Endothelial cell of umbilical vein (primary cell): ENCODE data around the gene SLC41A3. TPM values are rescaled to one million over a fixed set of nuclear protein-coding genes. Genes with fewer than 3 reads are reported as not detected.

Experiments used
- BruUV-seq: library from RNA; stranded (reverse); fragments of 400-500 nt; replicated peaks from 2 replicates; lab custom pipeline; 2021; lab: Mats Ljungman, UMichigan
- CTCF ChIA-PET: fragments of 300-600, 350-600 bp; sonication (Branson Sonifier 250); formaldehyde crosslinking; loops from one replicate; lab custom pipeline; 2021; ENCODE audit warnings: antibody characterized with exemption, inconsistent platforms; lab: Charles Lee
- POLR2A ChIA-PET: fragments of 300-600, 350-600 bp; sonication (Branson Sonifier 250); formaldehyde crosslinking; loops from one replicate; lab custom pipeline; 2021; ENCODE audit warnings: antibody characterized with exemption, inconsistent platforms; lab: Charles Lee
- DNase-seq: peaks from one replicate; pipeline ENCODE4 v3.0.0-alpha.2; 2011; ENCODE audit warnings: low read depth, low spot score
- FAIRE-seq: peaks from 2 replicates; lab custom pipeline; 2011; peaks lifted over from hg19 to GRCh38; lab: Jason Lieb, UNC
- H2AFZ ChIP-seq: 2 replicates; pipeline ENCODE4 v1.6.0; 2012; ENCODE audit warnings: low read depth, low read length, control low read depth, inconsistent platforms
- H3K27ac ChIP-seq: 2 replicates; pipeline ENCODE4 v1.5.1; 2011; ENCODE audit warnings: low read depth, mild to moderate bottlenecking, control low read depth, low read length, moderate library complexity; ENCODE audit not compliant: insufficient read depth
- H3K27me3 ChIP-seq, 2 experiments: 2 replicates each; pipeline versions ENCODE4 v1.6.0 to v1.6.1; 2011; ENCODE audit warnings: low read length in 2 of 2, mixed read lengths in 1 of 2; ENCODE audit not compliant: control insufficient read depth in 2 of 2, insufficient read depth in 2 of 2
- H3K36me3 ChIP-seq, 2 experiments: 2 replicates in 1 of 2; 3 replicates in 1 of 2; pipeline ENCODE4 v1.5.1; 2011; ENCODE audit warnings: low read length in 2 of 2, mild to moderate bottlenecking in 1 of 2, moderate library complexity in 1 of 2; ENCODE audit not compliant: control insufficient read depth in 2 of 2, insufficient read depth in 2 of 2; ENCODE audit errors: extremely low read depth in 1 of 2
- H3K4me1 ChIP-seq: 3 replicates; pipeline ENCODE4 v1.5.1; 2011; ENCODE audit warnings: mild to moderate bottlenecking, low read length; ENCODE audit not compliant: control insufficient read depth, insufficient read depth; ENCODE audit errors: extremely low read depth
- H3K4me2 ChIP-seq: 2 replicates; pipeline ENCODE4 v1.6.1; 2011; ENCODE audit warnings: low read length, control low read depth, mixed read lengths; ENCODE audit not compliant: insufficient read depth
- H3K4me3 ChIP-seq, 3 experiments: fragments of 200-600 bp in 1 of 3; sonication (generic), shearing (Covaris generic) in 1 of 3; replicated peaks in 1 of 3; 2 replicates each; pipeline ENCODE4 v1.5.1; 2011 to 2016; ENCODE audit warnings: control low read depth in 3 of 3, low read length in 3 of 3, mild to moderate bottlenecking in 2 of 3, inconsistent platforms in 1 of 3, low read depth in 1 of 3, moderate library complexity in 1 of 3; ENCODE audit not compliant: insufficient read depth in 1 of 3
- H3K79me2 ChIP-seq: 2 replicates; pipeline ENCODE4 v1.6.0; 2012; ENCODE audit warnings: low read length, inconsistent platforms; ENCODE audit not compliant: control insufficient read depth, insufficient read depth
- H3K9ac ChIP-seq: replicated peaks from 2 replicates; pipeline ENCODE3; 2011; ENCODE audit warnings: low read length, control low read depth; ENCODE audit not compliant: insufficient read depth; ENCODE audit errors: extremely low read depth
- H3K9me1 ChIP-seq: replicated peaks from 3 replicates; pipeline ENCODE4 v1.6.0; 2011; ENCODE audit warnings: mild to moderate bottlenecking, low read length; ENCODE audit not compliant: control insufficient read depth, insufficient read depth; ENCODE audit errors: extremely low read depth
- H3K9me3 ChIP-seq: replicated peaks from 2 replicates; pipeline ENCODE4 v1.5.1; 2012; ENCODE audit warnings: low read length, inconsistent platforms; ENCODE audit not compliant: control insufficient read depth, insufficient read depth
- H4K20me1 ChIP-seq: replicated peaks from 2 replicates; pipeline ENCODE3; 2011; ENCODE audit warnings: mild to moderate bottlenecking, low read length; ENCODE audit not compliant: control insufficient read depth, insufficient read depth; ENCODE audit errors: extremely low read depth
- CTCF ChIP-seq, 2 donors: IDR thresholded peaks; 1 replicate in 1 of 2; 2 replicates in 1 of 2; pipeline ENCODE4 v1.5.1; 2011; ENCODE audit warnings: low read length in 2 of 2, mild to moderate bottlenecking in 2 of 2, moderate library complexity in 2 of 2, control low read depth in 1 of 2, inconsistent platforms in 1 of 2, low read depth in 1 of 2; ENCODE audit not compliant: insufficient read depth in 1 of 2; ENCODE audit errors: extremely low read depth in 1 of 2
- EZH2 ChIP-seq: IDR thresholded peaks from 2 replicates; pipeline ENCODE4 v1.6.1; 2012; ENCODE audit warnings: borderline replicate concordance, low read depth, mild to moderate bottlenecking, moderate library complexity, low read length, inconsistent platforms; ENCODE audit not compliant: severe bottlenecking
- FOS ChIP-seq: IDR thresholded peaks from 2 replicates; pipeline ENCODE4 v1.6.1; 2011; ENCODE audit warnings: mild to moderate bottlenecking, low read length, moderate library complexity, borderline replicate concordance; ENCODE audit not compliant: insufficient read depth
- GATA2 ChIP-seq: IDR thresholded peaks from 2 replicates; pipeline ENCODE4 v1.7.0; 2011; ENCODE audit warnings: low read depth, mild to moderate bottlenecking, moderate library complexity, mixed read lengths, low read length; ENCODE audit not compliant: insufficient read length, insufficient read depth
- JUN ChIP-seq: IDR thresholded peaks from 2 replicates; pipeline ENCODE4 v1.6.1; 2011; ENCODE audit warnings: borderline replicate concordance, low read depth; ENCODE audit not compliant: insufficient read length, insufficient read depth
- MAX ChIP-seq: IDR thresholded peaks from 2 replicates; pipeline ENCODE4 v1.6.1; 2011; ENCODE audit not compliant: insufficient read depth, insufficient read length
- MYC ChIP-seq: IDR thresholded peaks from one replicate; pipeline ENCODE4 v1.6.1; 2011; ENCODE audit warnings: mild to moderate bottlenecking, low read depth, low read length
- POLR2A ChIP-seq: IDR thresholded peaks from 2 replicates; pipeline ENCODE4 v1.6.1; 2012; ENCODE audit warnings: low read depth, mild to moderate bottlenecking, control low read depth, low read length
- POLR2AphosphoS5 ChIP-seq: IDR thresholded peaks from 2 replicates; pipeline ENCODE4 v1.6.1; 2012; ENCODE audit warnings: low read depth, mild to moderate bottlenecking, control low read depth, low read length, moderate library complexity; ENCODE audit not compliant: insufficient read depth
- dilution Hi-C: fragments of 300-500 bp; cut with MboI; formaldehyde crosslinking; loops from one replicate; pipeline ENCODE4 v1.15.0; 2019; ENCODE audit warnings: low sequenced_read_pairs; ENCODE audit not compliant: extremely low pct_ligation_motif_present
- intact Hi-C: fragments of 100-400 bp; cut with micrococcal nuclease; formaldehyde crosslinking; loops from one replicate; pipeline ENCODE4 v1.10.0; 2022
- polyA plus RNA-seq, 4 experiments: library from polyadenylated mRNA; depleted of rRNA in 3 of 4; stranded (reverse) in 3 of 4; unstranded in 1 of 4; fragments of >200 nt; gene quantifications; 2 replicates each; pipeline versions ENCODE4 v1.2.1 to v1.2.3, GENCODE V29; 2011 to 2012; ENCODE audit warnings: missing spikeins in 1 of 4
- total RNA-seq: library from RNA; stranded (reverse); gene quantifications from 2 replicates; pipeline ENCODE4 v1.2.3, GENCODE V29; 2021

The SLC41A3 gene
- total and polyA plus RNA-seq, 2 donors (not counting 3 experiments of a cell fraction or from before 2014, with no cell fraction given), result 52.5 to 118 TPM

GRCh38 chr3:126102530-126102951, 18.6 kb upstream of the SLC41A3 start:
- intact Hi-C loops, result no loop called here
- Histone ChIP-seq H3K9me3 (no peaks in the 10 kb centered on the region), H3K4me2 (no peak overlapping the region), H3K4me3 (no peak overlapping the region), H3K27ac (no peak overlapping the region), H4K20me1 (no peaks in the 10 kb centered on the region), H3K27me3 (peaks cover 3 to 4% of the 10 kb centered on the region in 2 experiments), H3K4me1 (no peaks in the 10 kb centered on the region), H3K9ac (no peak overlapping the region), H3K9me1 (no peaks in the 10 kb centered on the region), H3K79me2 (no peaks in the 10 kb centered on the region), H2AFZ (no peak overlapping the region), H3K36me3 (no peaks in the 10 kb centered on the region)
- dilution Hi-C loops, result no loop called here
- FAIRE-seq (no peak), DNase-seq (peak; percentile 26)
- TF ChIP-seq GATA2 (no peak), FOS (no peak), JUN (no peak), MYC (no peak), POLR2A (no peak), EZH2 (no peak)
- POLR2A ChIA-PET, result no interaction called here
- CTCF ChIA-PET, result interaction anchor here (1.0 to 1.4 kb wide), 3 partner anchors 14 to 27 kb away, joined by 3 to 5 read pairs (median 3); no protein-coding TSS in a partner anchor
- no TSS peak for BruUV-seq

GRCh38 chr3:126102011-126102410, 18.1 kb upstream of the SLC41A3 start:
- Histone ChIP-seq H2AFZ (no peak overlapping the region), H3K4me3 (no peak overlapping the region), H3K27me3 (peaks cover 3 to 4% of the 10 kb centered on the region in 2 experiments), H3K27ac (no peak overlapping the region), H4K20me1 (no peaks in the 10 kb centered on the region), H3K9me3 (no peaks in the 10 kb centered on the region), H3K9ac (no peak overlapping the region), H3K36me3 (no peaks in the 10 kb centered on the region), H3K9me1 (no peaks in the 10 kb centered on the region), H3K4me2 (no peak overlapping the region), H3K79me2 (no peaks in the 10 kb centered on the region), H3K4me1 (no peaks in the 10 kb centered on the region)
- no peak for FAIRE-seq
- intact Hi-C loops (no loop called here), dilution Hi-C loops (no loop called here)
- no peak for DNase-seq
- TF ChIP-seq FOS, result no peak
- TF ChIP-seq POLR2AphosphoS5, result no peak
- no peak for TF ChIP-seq MYC
- TF ChIP-seq POLR2A, result no peak
- TF ChIP-seq CTCF (IDR thresholded peaks at IDR 0.05; ENCODE audit: extremely low read depth in 1 of 2, insufficient read depth in 1 of 2, low read depth in 1 of 2, low read length in 2 of 2), result no peak
- TF ChIP-seq MAX, result no peak
- TF ChIP-seq JUN, result no peak
- no peak for TF ChIP-seq EZH2
- TF ChIP-seq GATA2, result no peak
- no TSS peak for BruUV-seq
- CTCF ChIA-PET, result interaction anchor here (1.0 to 1.4 kb wide), 3 partner anchors 13 to 28 kb away, joined by 3 to 5 read pairs (median 3); no protein-coding TSS in a partner anchor
- POLR2A ChIA-PET, result no interaction called here
